Astrocyte (in vitro differentiated cells and primary cell): Measurements from ENCODE around the gene DLL4.

Experiments used
- CTCF ChIP-seq: IDR thresholded peaks from 2 replicates; pipeline ENCODE4 v1.5.1; 2011; ENCODE audit warnings: low read depth, mild to moderate bottlenecking, inconsistent platforms, low read length, moderate library complexity; ENCODE audit not compliant: insufficient read depth
- EZH2 ChIP-seq: IDR thresholded peaks from 2 replicates; pipeline ENCODE4 v1.6.1; 2012; ENCODE audit warnings: mild to moderate bottlenecking, low read length, inconsistent platforms; ENCODE audit not compliant: insufficient read depth

DNA sequence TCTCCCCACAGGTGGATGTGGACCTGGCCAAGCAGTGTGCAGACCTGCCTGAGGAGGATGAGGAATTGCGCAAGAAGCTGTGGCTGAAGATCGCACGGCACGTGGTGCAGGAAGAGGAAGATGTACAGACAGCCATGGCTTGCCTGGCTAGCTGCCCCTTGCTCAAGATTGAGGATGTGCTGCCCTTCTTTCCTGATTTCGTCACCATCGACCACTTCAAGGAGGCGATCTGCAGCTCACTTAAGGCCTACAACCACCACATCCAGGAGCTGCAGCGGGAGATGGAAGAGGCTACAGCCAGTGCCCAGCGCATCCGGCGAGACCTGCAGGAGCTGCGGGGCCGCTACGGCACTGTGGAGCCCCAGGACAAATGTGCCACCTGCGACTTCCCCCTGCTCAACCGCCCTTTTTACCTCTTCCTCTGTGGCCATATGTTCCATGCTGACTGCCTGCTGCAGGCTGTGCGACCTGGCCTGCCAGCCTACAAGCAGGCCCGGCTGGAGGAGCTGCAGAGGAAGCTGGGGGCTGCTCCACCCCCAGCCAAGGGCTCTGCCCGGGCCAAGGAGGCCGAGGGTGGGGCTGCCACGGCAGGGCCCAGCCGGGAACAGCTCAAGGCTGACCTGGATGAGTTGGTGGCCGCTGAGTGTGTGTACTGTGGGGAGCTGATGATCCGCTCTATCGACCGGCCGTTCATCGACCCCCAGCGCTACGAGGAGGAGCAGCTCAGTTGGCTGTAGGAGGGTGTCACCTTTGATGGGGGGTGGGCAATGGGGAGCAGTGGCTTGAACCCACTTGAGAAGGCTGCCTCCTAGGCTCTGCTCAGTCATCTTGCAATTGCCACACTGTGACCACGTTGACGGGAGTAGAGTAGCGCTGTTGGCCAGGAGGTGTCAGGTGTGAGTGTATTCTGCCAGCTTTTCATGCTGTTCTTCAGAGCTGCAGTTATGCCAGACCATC lies 26.3 kb upstream of the DLL4 start:
- no peak for TF ChIP-seq CTCF
- TF ChIP-seq EZH2: no peak
